Activated naive CD8-positive, alpha-beta T cell treated with anti-CD3 and anti-CD28 coated beads, Interleukin-2, amount 50 U/mL, for 16 hours (primary cell): ENCODE data around the gene ANO10.
"Not testable (repeated sequence)": the region's sequence is repeated elsewhere in the genome, so short reads cannot be mapped to it uniquely, and the experiment has no call there.

ENCODE experiments used
- DNase-seq: peaks from one replicate; pipeline ENCODE4 v3.0.0-alpha.2; 2020; ENCODE audit warnings: low read depth, low spot score

Gene ANO10

GRCh38 chr3:43477600-43477999 is 144.2 kb downstream of the ANO10 start:
- DNase-seq = peak; percentile 14

GRCh38 chr3:43473737-43474136 is 148.1 kb downstream of the ANO10 start:
- no peak for DNase-seq

GRCh38 chr3:43473244-43473643 is 148.6 kb downstream of the ANO10 start:
- DNase-seq = no peak

GRCh38 chr3:43468133-43468532 is 153.7 kb downstream of the ANO10 start:
- DNase-seq = no peak

GRCh38 chr3:43465109-43465508 is 156.7 kb downstream of the ANO10 start:
- no peak for DNase-seq

- not testable (repeated sequence) for DNase-seq
Measured at GRCh38 chr3:43462566-43462965, 159.2 kb downstream of the ANO10 start.

- DNase-seq = no peak
Measured at GRCh38 chr3:43461345-43461744, 160.5 kb downstream of the ANO10 start.

- not testable (repeated sequence) for DNase-seq
Measured at GRCh38 chr3:43457038-43457437, 164.8 kb downstream of the ANO10 start.

GRCh38 chr3:43455233-43455632 is 166.6 kb downstream of the ANO10 start:
- no peak for DNase-seq

GRCh38 chr3:43453981-43454380 is 167.8 kb downstream of the ANO10 start:
- DNase-seq = no peak

GRCh38 chr3:43451670-43452254 is 170.0 kb downstream of the ANO10 start:
- DNase-seq = no peak

- no peak for DNase-seq
Measured at GRCh38 chr3:43448098-43448497, 173.7 kb downstream of the ANO10 start.

GRCh38 chr3:43445820-43446219 is 176.0 kb downstream of the ANO10 start:
- DNase-seq = no peak

GRCh38 chr3:43442872-43443395 is 178.9 kb downstream of the ANO10 start:
- no peak for DNase-seq

GRCh38 chr3:43436507-43437140 is 185.2 kb downstream of the ANO10 start:
- no peak for DNase-seq

GRCh38 chr3:43435706-43436105 is 186.1 kb downstream of the ANO10 start:
- no peak for DNase-seq

GRCh38 chr3:43434431-43434830 is 187.4 kb downstream of the ANO10 start:
- DNase-seq = no peak

- no peak for DNase-seq
Measured at GRCh38 chr3:43432462-43432861, 189.3 kb downstream of the ANO10 start.

GRCh38 chr3:43426388-43426787 is 195.4 kb downstream of the ANO10 start:
- DNase-seq = no peak

- no peak for DNase-seq
Measured at GRCh38 chr3:43425829-43426228, 196.0 kb downstream of the ANO10 start.

- DNase-seq = no peak
Measured at GRCh38 chr3:43423639-43424038, 198.2 kb downstream of the ANO10 start.

GRCh38 chr3:43423142-43423541 is 198.7 kb downstream of the ANO10 start:
- no peak for DNase-seq

GRCh38 chr3:43418601-43419272 is 203.1 kb downstream of the ANO10 start:
- no peak for DNase-seq
